ENCODE results near the gene ZC3H7A.

DNA sequence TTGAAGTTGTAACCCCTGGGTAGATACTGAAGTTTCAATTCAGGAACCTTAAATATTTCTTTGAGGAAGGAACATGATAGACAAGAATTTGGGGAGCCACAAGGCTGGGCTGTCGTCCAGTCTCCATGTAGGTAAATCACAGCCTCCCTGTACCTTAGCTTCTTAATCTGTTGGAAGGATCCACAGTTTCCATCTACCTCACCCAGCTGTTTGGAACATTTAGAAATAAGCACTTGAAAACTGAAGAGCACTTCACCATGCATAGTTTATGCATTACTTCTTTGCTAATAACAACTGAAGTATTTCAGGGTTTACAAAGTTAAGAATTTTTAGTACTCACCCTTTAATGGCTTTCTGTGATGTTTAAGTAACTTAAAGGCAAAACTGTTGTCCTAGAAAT is 71.6 kb downstream of the ZC3H7A start:
- TF ChIP-seq CTCF (IDR thresholded peaks at IDR 0.05; ENCODE audit: control extremely low read depth in 1 of 3, insufficient read depth in 1 of 3, low read depth in 1 of 3, low read length in 3 of 3) (no peak), TEAD4 (IDR thresholded peaks at IDR 0.05; ENCODE audit: low read depth, low read length) (no peak), POLR2AphosphoS5 (IDR thresholded peaks at IDR 0.05; ENCODE audit: low read depth, low read length) (no peak), ASH2L (IDR thresholded peaks at IDR 0.05; ENCODE audit: low read length) (no peak), BRCA1 (IDR thresholded peaks at IDR 0.05; ENCODE audit: low read depth, low read length) (no peak), SIN3A (conservative IDR thresholded peaks at IDR 0.05 in 1 of 2, IDR thresholded peaks at IDR 0.05 in 1 of 2; ENCODE audit: low read depth in 1 of 2, low read length in 2 of 2) (no peak), MAFK (IDR thresholded peaks at IDR 0.05; ENCODE audit: low read depth, low read length) (no peak), EP300 (IDR thresholded peaks at IDR 0.05; ENCODE audit: borderline replicate concordance in 1 of 2, low read depth in 2 of 2, low read length in 2 of 2) (no peak), EZH2 (IDR thresholded peaks at IDR 0.05; ENCODE audit: low read depth, low read length, severe bottlenecking) (no peak), BCL11A (IDR thresholded peaks at IDR 0.05; ENCODE audit: low read depth in 2 of 2, low read length in 2 of 2) (no peak), EGR1 (IDR thresholded peaks at IDR 0.05; ENCODE audit: borderline replicate concordance, low read depth, low read length) (no peak), GABPA (IDR thresholded peaks at IDR 0.05; ENCODE audit: borderline replicate concordance, insufficient read depth, low read length) (no peak), CHD2 (IDR thresholded peaks at IDR 0.05; ENCODE audit: low read length) (no peak), SP1 (IDR thresholded peaks at IDR 0.05; ENCODE audit: low read depth, low read length) (no peak)
